LNCaP clone FGC (cell line): Measurements from ENCODE around the gene PDX1.

Experiments
- DNase-seq: peaks from one replicate; pipeline ENCODE4 v3.0.0-alpha.2; 2011; ENCODE audit warnings: low read depth
- H3K4me3 ChIP-seq: 2 replicates; pipeline ENCODE4 v1.5.1; 2011; ENCODE audit warnings: mild to moderate bottlenecking, low read depth, low read length, control low read depth
- CTCF ChIP-seq: IDR thresholded peaks from 2 replicates; pipeline ENCODE4 v1.5.1; 2012; ENCODE audit warnings: mild to moderate bottlenecking; ENCODE audit not compliant: control insufficient read depth, insufficient read depth; ENCODE audit errors: extremely low read depth

Gene PDX1

GRCh38 chr13:27972478-27972820 is 52.6 kb downstream of the PDX1 start:
- no peak for TF ChIP-seq CTCF
- no peak overlapping the region for H3K4me3 ChIP-seq
- no peak for DNase-seq

- no peak for DNase-seq
- TF ChIP-seq CTCF: no peak
- H3K4me3 ChIP-seq: no peak overlapping the region
Observed at GRCh38 chr13:27973291-27973690, 53.5 kb downstream of the PDX1 start.

GRCh38 chr13:27973961-27974662 is 54.3 kb downstream of the PDX1 start:
- DNase-seq: no peak
- H3K4me3 ChIP-seq: no peak overlapping the region
- TF ChIP-seq CTCF: no peak
